ENCODE measurements around the gene TMEM62. TPM values are rescaled to one million over a fixed set of nuclear protein-coding genes. Genes with fewer than 3 reads are reported as not detected.
A peak's percentile ranks its signal among the peaks of the same experiment; 100 is the strongest.

The TMEM62 gene
- total and polyA plus RNA-seq, 9 of the 15 experiments (the other 6 are each of a cell fraction or from before 2014, with no cell fraction given), result 4.4 to 16.6 (median 11.1) TPM

DNA sequence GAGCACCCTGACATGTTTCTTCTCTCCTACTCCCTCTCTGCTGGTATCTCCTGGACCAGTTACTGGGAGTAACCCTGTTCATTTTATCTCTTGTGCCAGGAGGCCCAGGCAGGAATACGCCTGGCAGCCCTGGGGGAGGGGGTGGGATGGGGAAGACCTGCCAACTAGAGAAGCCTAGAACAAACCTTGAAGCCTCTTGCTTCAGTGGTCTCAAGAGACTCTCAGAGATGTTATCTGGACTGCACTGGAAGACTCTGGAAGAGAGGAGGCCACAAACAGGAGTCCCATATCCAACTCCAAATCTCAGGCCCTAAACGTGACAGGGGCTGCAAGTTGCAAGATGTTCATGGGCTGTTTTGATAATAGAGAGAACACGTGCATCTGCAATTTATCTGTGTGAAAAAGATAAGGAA, 87.6 kb downstream of the TMEM62 start, which contains the start of gene EPB42 (continued):
- TF ChIP-seq, protein P1, sequence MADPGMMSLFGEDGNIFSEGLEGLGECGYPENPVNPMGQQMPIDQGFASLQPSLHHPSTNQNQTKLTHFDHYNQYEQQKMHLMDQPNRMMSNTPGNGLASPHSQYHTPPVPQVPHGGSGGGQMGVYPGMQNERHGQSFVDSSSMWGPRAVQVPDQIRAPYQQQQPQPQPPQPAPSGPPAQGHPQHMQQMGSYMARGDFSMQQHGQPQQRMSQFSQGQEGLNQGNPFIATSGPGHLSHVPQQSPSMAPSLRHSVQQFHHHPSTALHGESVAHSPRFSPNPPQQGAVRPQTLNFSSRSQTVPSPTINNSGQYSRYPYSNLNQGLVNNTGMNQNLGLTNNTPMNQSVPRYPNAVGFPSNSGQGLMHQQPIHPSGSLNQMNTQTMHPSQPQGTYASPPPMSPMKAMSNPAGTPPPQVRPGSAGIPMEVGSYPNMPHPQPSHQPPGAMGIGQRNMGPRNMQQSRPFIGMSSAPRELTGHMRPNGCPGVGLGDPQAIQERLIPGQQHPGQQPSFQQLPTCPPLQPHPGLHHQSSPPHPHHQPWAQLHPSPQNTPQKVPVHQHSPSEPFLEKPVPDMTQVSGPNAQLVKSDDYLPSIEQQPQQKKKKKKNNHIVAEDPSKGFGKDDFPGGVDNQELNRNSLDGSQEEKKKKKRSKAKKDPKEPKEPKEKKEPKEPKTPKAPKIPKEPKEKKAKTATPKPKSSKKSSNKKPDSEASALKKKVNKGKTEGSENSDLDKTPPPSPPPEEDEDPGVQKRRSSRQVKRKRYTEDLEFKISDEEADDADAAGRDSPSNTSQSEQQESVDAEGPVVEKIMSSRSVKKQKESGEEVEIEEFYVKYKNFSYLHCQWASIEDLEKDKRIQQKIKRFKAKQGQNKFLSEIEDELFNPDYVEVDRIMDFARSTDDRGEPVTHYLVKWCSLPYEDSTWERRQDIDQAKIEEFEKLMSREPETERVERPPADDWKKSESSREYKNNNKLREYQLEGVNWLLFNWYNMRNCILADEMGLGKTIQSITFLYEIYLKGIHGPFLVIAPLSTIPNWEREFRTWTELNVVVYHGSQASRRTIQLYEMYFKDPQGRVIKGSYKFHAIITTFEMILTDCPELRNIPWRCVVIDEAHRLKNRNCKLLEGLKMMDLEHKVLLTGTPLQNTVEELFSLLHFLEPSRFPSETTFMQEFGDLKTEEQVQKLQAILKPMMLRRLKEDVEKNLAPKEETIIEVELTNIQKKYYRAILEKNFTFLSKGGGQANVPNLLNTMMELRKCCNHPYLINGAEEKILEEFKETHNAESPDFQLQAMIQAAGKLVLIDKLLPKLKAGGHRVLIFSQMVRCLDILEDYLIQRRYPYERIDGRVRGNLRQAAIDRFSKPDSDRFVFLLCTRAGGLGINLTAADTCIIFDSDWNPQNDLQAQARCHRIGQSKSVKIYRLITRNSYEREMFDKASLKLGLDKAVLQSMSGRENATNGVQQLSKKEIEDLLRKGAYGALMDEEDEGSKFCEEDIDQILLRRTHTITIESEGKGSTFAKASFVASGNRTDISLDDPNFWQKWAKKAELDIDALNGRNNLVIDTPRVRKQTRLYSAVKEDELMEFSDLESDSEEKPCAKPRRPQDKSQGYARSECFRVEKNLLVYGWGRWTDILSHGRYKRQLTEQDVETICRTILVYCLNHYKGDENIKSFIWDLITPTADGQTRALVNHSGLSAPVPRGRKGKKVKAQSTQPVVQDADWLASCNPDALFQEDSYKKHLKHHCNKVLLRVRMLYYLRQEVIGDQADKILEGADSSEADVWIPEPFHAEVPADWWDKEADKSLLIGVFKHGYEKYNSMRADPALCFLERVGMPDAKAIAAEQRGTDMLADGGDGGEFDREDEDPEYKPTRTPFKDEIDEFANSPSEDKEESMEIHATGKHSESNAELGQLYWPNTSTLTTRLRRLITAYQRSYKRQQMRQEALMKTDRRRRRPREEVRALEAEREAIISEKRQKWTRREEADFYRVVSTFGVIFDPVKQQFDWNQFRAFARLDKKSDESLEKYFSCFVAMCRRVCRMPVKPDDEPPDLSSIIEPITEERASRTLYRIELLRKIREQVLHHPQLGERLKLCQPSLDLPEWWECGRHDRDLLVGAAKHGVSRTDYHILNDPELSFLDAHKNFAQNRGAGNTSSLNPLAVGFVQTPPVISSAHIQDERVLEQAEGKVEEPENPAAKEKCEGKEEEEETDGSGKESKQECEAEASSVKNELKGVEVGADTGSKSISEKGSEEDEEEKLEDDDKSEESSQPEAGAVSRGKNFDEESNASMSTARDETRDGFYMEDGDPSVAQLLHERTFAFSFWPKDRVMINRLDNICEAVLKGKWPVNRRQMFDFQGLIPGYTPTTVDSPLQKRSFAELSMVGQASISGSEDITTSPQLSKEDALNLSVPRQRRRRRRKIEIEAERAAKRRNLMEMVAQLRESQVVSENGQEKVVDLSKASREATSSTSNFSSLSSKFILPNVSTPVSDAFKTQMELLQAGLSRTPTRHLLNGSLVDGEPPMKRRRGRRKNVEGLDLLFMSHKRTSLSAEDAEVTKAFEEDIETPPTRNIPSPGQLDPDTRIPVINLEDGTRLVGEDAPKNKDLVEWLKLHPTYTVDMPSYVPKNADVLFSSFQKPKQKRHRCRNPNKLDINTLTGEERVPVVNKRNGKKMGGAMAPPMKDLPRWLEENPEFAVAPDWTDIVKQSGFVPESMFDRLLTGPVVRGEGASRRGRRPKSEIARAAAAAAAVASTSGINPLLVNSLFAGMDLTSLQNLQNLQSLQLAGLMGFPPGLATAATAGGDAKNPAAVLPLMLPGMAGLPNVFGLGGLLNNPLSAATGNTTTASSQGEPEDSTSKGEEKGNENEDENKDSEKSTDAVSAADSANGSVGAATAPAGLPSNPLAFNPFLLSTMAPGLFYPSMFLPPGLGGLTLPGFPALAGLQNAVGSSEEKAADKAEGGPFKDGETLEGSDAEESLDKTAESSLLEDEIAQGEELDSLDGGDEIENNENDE (IDR thresholded peaks at IDR 0.05; ENCODE audit: low read depth, low read length), result no peak
- TF ChIP-seq SMARCA4 (IDR thresholded peaks at IDR 0.05) (peak; percentile 78), HNRNPH1 (optimal IDR thresholded peaks at IDR 0.05; ENCODE audit: low read depth, low read length) (no peak), MTA1 (IDR thresholded peaks at IDR 0.05; ENCODE audit: borderline replicate concordance) (no peak; the same call in 1 of the 2 replicates), FOXA1 (IDR thresholded peaks at IDR 0.05; ENCODE audit: borderline replicate concordance) (no peak), FOSL1 (tag; conservative IDR thresholded peaks at IDR 0.05) (peak; percentile 46), GTF2E2 (tag; IDR thresholded peaks at IDR 0.05) (no peak), BRD4 (IDR thresholded peaks at IDR 0.05) (no peak), ZFP36 (IDR thresholded peaks at IDR 0.05; ENCODE audit: low read depth, low read length, partially characterized antibody) (no peak)
- TF ChIP-seq, protein P2, sequence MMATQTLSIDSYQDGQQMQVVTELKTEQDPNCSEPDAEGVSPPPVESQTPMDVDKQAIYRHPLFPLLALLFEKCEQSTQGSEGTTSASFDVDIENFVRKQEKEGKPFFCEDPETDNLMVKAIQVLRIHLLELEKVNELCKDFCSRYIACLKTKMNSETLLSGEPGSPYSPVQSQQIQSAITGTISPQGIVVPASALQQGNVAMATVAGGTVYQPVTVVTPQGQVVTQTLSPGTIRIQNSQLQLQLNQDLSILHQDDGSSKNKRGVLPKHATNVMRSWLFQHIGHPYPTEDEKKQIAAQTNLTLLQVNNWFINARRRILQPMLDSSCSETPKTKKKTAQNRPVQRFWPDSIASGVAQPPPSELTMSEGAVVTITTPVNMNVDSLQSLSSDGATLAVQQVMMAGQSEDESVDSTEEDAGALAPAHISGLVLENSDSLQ (IDR thresholded peaks at IDR 0.05), result 0 out of 2 replicates have a peak, but pooled peaks have one; percentile 13
- TF ChIP-seq, protein P3, sequence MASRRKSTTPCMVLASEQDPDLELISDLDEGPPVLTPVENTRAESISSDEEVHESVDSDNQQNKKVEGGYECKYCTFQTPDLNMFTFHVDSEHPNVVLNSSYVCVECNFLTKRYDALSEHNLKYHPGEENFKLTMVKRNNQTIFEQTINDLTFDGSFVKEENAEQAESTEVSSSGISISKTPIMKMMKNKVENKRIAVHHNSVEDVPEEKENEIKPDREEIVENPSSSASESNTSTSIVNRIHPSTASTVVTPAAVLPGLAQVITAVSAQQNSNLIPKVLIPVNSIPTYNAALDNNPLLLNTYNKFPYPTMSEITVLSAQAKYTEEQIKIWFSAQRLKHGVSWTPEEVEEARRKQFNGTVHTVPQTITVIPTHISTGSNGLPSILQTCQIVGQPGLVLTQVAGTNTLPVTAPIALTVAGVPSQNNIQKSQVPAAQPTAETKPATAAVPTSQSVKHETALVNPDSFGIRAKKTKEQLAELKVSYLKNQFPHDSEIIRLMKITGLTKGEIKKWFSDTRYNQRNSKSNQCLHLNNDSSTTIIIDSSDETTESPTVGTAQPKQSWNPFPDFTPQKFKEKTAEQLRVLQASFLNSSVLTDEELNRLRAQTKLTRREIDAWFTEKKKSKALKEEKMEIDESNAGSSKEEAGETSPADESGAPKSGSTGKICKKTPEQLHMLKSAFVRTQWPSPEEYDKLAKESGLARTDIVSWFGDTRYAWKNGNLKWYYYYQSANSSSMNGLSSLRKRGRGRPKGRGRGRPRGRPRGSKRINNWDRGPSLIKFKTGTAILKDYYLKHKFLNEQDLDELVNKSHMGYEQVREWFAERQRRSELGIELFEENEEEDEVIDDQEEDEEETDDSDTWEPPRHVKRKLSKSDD (conservative IDR thresholded peaks at IDR 0.05; ENCODE audit: low read length), result no peak

All from K562 (cell line).